ENCODE measurements around the gene ABCC5.

DNA sequence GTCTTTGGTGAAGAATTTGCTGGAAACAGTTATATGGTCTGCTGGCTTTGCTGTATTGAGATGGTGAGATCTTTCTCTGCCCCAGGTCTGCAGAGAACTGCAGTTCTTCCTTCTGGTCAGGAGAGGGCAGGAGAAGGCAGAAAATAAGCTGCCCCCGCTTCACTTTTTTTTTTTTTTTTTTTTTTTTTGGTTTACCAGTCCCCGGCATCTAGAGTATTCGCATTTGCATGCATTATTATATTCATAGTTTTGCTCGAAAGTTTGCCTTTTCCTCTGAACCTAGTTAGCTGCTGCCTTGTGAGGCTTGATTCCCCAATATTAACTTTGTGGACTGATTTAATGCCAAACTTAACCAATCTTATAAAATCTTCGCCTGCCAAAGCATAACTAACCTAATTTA is 122.4 kb downstream of the ABCC5 start:
- TF ChIP-seq CTCF (IDR thresholded peaks at IDR 0.05; ENCODE audit: low read length) (peak; percentile 98), EZH2 (IDR thresholded peaks at IDR 0.05; ENCODE audit: borderline replicate concordance, low read length) (no peak)

Measured in OCI-LY1 (cell line).